NCI-H2081 treated with DMSO at 0.1 percent for 48 hours (cell line): ENCODE results near the gene BROX.
"Not testable (repeated sequence)": the region's sequence is repeated elsewhere in the genome, so short reads cannot be mapped to it uniquely, and the experiment has no call there.

ENCODE experiments used
- DNase-seq: peaks from one replicate; lab custom pipeline; 2025; lab: John Stamatoyannopoulos, UW

BROX gene, protein sequence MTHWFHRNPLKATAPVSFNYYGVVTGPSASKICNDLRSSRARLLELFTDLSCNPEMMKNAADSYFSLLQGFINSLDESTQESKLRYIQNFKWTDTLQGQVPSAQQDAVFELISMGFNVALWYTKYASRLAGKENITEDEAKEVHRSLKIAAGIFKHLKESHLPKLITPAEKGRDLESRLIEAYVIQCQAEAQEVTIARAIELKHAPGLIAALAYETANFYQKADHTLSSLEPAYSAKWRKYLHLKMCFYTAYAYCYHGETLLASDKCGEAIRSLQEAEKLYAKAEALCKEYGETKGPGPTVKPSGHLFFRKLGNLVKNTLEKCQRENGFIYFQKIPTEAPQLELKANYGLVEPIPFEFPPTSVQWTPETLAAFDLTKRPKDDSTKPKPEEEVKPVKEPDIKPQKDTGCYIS

DNA sequence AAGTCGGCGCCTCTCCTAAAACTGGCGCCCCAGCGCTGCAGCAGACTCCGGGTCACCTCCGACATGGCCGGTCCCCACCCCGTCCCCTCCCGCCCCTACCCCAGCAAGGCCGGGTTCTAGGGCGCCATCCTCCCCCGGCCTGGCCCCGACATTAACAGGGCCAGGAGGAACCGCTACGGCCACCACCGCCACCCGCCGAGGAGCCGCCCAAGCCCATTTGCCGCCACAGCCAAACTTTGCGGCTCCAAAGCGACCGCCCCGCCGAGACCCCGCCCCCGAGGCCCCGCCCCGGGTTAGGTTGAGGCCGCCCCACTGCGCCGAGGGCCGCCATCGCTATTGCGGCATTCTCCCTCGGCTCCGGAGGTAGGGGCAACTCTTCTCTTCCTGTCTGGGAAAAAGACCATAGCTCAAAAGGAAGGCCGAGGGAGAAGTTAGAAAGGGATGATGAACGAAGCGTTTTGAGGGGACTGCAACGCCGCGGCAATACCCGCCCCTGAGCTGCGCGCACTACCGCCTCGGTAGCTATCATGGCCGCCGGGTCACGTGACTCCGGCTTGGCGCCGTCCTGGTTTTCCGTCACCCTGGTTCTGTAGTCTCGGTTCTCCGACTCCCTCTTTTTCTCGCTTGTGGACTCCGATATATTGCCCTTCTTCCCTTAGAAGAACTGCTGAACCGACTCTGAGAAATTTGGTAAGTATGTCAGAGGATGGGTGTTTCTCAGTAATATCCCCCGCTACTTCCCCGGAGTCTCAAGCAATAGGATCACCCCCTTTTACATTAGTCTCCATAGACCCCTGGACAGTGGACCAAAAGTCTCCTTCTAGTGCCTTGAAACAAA, at the start of gene BROX, which contains the start of gene AIDA:
Gene BROX, plus strand, starts transcription at position 312 of the 838 bp plus-strand sequence. CDS start 3,136 bp downstream, outside the sequence.
Gene AIDA, minus strand, starts transcription at position 239 of the 838 bp plus-strand sequence. Its CDS starts 174 bp downstream, at position 65.
- peak; percentile 46 for DNase-seq

DNA sequence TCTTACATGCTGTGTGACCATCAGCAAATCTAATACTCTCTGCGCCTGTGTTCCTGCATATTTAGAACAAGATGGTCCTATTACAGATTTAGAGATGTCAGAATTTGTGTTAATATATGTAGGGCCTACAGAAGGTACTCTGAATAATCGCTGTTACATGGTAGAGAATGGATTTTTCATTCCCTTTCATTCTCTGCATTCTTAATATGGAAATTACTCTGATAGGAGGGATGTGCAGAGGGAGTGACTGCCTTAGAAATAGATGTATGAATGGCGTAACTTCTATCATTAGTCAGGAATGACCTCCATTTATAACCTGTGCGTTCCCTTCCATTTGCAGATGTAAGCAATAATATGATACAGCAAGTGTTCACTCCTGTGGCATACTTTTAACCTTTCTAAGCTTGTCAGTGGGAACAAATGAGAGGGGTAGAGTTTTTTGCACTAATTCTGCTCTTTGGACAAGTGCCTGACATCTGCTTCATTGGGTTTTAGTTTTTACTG, 48.9 kb upstream of the BROX start:
- no peak for DNase-seq

DNA sequence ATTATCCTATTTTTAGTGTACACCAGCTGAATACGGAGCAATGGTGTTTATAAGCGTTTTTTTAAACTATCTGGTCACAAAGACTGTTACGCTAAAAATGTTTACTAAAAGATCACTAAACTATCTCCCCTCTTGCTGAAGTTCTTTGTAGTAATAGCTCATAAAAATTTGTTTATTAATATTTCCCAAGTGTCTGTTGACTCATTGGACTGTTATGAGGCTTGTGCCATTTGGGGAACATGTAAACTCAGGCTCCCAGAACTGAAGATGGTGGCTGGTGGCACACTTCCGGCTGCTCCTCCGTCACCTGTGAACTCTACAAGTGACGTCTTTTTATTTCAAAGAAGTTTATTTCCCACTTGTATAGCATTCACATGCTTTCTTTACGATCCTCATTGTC, 46.4 kb upstream of the BROX start:
- DNase-seq: no peak

DNA sequence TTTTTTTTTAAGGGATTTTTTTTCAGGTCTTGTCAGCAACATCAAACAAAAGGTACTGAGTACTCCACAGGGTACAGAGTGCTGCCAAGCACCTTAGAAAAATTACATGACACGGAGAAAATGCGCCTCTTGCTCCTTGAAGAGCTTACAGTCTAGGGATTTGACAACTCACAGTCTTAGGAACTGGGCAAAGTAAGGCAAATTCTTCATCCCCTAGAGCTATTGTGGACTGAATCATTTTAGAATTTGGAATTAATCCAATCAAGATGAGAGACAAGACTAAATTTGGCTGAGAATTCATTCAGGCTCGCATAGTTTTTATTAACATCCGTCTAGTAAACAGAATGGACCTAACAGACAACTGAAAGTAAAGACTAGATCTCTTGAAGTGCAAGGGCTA, 44.2 kb upstream of the BROX start:
- not testable (repeated sequence) for DNase-seq

DNA sequence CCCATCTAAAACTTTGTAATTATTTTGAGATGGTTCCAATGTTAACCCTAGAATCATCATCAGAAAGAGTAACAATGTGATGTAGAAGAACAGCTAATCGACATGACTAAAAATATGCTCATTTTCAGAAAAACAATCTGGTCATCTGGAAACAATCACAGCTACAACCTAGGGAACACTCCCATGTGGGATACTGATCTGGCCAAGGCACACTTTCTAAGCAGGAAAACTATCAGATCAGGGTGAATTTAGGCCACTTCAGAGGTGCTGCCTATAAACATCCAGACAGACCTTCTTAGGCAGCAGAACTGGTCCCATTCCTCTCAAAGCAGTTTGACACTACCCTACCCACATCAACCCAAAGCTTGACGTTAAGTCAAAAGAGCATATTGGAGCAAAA, 43.3 kb upstream of the BROX start:
- DNase-seq: not testable (repeated sequence)

DNA sequence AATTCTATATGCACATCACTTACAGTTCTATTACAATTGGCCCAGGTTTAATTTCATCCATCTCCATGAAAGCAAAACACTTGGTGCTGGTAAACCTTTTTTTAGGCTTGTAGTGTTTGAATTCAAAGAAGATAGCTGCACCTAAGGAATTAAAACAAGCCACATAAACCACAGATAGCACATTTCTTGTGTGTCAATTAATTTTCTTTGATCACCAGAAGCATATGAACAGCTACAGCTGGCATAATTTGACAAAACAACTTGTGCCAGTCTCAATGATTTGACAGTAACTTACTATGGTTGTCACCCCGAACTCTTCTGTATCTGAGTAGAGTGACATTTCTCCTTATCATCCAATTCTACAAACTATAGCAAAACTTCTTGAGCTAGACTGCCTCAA, 42.3 kb upstream of the BROX start:
- no peak for DNase-seq

DNA sequence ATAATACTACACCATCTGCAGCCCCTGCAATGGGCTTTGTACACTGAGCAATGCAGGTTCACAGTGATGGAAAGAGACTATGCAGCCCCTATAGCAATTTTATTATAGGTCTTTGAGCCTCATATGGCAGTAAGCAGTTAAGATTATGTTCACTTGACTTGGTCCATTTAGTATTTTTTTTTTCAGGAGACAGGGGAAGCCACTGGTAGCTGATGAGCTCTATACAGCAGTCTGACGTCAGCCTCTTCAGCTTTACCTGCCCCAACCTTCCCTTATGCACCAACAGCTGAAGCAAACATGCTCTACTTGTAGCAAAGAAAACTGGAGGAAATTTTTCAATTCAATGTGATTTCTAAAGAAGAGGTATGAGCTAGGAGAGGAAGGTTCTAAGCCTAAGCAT, 32.3 kb upstream of the BROX start:
- DNase-seq: no peak

DNA sequence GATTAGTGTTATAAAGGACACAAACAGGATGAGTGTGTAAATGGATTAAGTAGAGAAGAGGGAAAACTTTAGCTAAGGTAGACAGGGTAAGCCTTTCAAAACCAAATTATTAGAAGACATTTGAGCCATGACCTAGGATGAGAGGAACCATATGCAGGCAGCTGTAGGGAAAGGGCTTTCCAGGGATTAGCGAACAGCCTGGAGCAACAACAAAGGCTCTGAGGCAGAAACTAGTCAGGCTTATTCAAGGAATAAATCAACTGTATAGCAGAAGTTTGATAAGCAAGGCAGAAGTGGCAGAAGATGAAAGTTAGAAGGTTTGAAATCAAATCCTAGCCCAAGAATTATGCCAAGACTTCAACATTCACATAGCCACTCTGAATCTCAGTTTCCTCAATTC, 21.3 kb upstream of the BROX start:
- DNase-seq: no peak

DNA sequence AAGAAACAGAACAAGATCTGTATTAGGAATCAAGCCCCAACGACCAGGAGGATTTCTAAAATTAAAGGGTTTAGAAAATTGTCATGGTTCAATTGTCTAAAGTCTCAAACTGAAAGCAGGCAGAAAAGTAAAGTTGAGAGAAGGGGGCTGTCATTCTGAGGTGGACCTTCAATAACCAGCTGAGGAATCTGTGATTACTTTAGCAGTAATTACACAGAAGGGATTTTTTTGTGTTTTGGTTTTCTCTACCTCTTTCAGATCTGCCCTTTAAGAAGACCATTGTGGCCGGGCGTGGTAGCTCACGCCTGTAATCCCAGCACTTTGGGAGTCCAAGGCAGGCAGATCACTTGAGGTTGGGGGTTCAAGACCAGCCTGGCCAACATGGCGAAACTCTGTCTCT, 17.4 kb upstream of the BROX start:
- no peak for DNase-seq

DNA sequence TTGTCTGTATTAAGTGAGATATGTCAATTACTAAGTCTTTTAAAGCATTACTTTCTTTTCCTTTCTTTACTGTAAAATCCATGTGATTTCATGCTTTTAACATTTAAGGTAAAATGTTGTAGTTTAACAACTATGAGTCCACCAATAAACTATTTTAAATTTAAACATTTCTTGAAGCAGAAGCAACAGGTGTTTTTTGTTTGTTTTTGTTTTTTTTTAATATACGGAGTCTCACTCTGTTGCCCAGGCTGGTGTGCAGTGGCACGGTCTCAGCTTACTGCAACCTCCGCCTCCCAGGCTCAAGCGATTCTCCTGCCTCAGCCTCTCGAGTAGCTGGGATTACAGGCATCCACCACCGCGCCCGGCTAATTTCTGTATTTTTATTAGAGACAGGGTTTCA, 15.6 kb upstream of the BROX start:
- DNase-seq: no peak

DNA sequence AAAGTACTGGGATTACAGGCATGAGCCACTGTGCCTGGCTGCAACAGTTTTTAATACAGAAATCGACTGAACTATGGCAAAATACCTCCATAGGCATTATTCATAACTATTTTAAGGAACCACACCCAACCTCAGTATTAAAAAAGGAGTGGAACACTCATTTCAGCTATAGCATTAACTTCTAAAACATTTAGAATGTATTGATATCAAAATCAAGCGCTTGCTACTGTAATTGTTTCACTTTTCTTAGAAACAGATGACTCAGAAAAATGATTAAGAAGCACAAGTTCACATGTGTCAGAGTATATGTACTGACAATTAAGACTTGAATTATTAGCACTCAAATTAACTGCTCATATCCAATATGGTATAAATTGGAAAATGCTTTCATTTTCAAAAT, 15.2 kb upstream of the BROX start:
- no peak for DNase-seq

DNA sequence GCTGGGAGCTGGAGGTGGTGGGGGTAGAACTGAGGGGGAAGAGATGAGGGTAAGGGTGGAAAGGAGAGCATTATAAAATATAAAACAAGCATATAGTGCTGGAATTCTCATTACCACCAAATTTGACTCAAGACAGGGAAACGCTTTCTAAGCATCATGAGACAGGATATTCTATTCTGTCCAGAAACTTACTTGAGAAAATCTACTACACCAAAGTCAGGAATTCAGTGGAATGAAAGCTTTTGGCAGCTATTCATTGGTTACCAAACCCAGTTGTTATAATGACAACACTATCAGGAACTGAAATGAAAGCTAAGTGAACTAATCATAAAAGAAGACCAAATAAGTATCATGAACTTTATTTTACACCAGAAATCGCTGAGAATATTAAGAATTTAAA, 14.5 kb upstream of the BROX start:
- no peak for DNase-seq

DNA sequence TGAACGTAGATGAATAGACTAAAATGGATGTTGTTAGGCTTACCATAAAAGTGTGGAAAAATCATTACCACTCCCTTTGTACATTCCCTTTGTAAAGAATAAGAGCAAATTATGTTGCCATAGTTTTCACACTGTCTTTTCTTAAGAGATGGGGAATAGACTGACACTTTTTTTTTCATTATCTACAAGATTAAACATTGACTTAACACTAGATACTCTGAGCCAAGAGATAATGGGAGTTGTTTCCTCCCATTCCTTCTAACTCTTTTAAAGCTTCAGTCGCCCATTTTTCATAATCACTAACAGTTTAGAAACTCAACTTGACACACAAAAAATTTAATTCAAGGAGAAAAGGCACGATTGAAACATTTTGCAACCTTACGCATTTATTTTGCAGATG, 10.2 kb upstream of the BROX start:
- DNase-seq: no peak

DNA sequence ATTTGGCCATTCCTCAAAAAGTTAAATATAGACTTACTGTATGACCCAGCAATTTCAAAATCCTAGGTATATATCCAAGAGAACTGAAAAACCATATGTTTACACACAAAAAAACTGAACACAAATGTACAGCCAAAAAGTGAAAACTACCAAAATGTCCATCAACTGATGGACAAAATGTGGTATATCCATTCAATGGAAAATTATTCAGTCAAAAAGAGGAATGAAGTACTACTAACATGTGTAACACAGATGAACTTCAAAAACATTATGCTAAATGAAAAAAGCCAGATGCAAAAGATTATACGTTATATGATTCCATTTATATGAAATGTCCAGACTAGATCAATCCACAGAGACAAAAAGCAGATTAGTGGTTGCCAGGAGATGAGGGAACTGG, 8.1 kb upstream of the BROX start:
- DNase-seq: no peak

DNA sequence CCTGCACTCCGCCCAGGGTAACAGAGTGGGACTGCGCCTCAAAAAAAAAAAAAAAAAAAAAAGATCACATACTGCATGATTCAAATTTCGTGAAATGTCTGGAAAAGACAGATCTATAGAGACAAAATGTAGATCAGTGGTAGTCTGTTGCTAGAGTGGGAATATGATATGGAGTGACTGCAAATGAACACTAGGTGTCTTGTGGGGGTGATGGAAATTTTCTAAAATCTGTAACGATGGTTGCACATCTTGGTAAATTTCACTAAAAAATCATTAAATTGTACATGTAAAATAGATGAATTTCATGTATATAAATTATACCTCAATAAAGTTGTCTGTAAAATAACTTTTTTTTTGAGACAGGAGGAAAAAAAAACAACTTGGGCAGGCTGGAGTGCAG, 5.5 kb upstream of the BROX start:
- DNase-seq: no peak

DNA sequence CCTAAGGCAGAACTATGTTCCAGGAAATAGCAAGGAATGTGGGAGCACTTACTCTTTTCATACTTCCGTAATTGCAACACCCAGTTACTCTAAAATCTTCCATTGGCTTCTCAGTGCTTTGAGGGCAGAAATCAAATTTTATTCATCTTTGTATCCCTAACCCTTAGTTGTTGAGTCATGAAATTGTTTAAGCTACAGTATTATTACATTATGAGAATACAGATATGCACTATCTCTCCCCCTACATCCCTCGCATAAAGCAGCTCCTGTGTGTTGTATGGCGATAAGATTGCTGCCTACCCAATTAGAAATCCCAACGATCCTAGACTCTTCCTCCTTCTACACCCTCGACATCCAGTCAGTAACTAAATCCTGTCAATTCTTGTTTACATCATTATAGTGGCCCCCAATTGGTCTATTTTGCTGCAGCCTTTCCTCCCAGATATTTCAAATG, 2.6 kb upstream of the BROX start:
- DNase-seq: no peak

DNA sequence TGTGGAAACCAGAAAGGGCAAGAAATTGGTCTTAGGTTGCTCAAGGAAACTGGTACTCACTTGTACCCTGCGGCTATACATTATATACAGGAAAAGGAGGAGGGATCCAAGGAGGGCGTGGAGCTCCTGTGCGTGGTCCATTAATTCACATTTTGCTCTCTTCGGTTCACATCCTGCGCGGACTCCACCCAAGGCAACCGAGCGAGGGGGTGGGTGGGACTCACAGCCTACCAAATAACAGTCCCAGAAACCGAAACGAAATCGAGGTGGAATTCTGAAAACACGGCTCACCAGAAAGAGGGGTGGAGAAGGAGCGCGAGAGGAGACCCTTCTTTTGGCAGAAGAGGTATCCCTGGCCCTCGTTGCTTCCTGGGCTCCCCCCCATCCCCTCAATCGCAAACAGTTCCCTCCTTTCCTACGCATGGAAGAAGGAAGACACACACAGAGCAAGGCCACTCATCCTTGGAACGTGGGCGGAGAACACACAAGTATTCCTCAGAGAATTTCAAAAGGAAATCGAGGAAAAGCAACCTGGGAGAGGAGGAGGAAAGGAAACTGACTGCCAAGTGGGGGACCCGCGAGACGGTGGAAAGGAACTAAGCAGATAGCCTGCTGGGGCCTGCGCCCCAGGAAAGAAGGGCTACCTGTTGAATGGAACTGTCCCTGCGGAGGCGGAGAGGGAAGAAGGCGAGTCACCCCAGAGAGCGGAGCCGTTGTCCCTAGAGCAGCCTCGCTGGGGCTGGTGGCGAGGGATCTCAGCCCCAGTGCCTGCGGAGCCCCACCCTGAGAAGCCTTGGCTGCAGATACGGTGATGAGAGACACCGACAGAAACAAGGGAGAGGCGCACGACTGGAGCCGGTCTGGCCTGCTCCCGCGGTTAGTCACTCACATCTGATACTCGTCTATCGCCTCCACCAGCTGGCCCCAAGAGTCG, 778 bp upstream of the BROX start:
- peak; percentile 15 for DNase-seq

DNA sequence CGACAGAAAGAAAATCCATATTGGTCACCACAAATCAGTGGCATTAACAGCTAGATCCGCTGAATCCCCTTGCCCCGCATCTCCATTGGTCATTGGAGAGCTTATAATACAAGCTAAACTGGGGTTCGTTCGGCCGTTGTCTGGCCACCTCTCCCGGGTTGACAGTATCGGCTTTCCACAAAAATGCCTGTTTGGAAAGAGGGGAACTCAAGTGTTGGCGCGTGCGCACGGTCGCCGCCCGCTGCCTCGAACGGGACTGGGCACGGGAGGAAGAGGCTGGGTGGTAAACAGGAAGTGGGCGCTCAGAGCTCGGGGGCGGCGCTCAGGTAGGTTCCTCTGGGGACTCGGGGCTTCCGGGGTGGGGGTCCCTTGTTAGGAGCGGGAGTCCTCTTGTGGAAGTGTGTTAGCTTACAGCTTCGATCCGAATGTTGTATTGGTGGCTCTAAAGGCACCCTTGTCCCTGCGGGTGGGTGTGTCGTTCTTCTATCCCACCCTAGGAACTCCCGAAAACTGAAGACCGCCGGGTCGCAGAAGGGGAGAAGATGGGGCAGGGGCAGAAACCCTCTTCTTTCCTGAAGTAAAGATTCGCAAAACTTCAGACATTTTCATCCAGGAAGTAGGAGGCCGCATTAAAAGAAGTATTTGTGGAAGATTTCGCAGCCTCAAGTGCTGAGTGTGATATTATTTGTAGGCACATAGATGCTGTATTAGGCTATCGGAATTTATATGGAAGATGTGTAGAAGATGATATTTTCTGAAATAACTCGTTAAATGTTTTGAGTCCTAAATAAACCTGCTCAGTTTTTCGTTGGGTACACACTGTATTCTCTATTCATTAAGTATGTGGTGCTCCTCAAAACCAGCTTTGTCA, 962 bp downstream of the BROX start:
- DNase-seq: peak; percentile 82

DNA sequence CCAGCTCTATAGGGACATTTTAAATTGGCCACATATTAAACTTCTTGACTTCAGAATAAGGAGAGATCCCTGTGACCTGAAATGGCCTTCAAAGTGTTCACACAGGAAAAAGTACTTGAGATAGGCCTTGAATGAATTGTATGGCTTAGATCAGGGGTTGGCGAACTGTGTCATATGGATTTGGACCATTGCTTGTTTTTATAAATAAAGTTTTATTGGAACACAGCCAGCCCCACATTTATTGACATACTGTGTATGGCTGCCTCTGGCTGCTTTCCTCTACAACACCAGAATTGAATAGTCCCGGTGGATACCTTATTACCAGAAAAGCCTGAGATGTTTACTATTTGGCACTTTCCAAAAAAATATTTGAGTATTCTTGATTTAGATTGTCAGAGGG, 4.0 kb downstream of the BROX start:
- DNase-seq: no peak

DNA sequence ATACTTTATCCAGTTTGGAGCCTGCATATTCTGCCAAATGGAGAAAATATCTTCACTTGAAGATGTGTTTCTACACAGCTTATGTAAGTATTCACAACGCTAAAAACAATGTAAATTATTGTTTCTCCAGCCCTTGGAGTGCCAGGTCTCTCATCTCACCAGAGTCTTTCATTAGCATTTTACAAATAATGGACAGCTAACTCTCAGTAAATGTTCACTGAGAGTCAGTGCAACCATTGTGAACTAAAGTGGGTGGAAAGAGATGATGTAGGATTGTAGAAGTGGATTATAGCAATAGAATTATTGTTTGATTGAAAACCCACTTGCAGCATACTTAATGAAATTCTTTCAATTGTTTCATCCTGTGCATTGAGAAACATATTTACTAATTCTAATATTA, 16.4 kb downstream of the BROX start:
- no peak for DNase-seq

DNA sequence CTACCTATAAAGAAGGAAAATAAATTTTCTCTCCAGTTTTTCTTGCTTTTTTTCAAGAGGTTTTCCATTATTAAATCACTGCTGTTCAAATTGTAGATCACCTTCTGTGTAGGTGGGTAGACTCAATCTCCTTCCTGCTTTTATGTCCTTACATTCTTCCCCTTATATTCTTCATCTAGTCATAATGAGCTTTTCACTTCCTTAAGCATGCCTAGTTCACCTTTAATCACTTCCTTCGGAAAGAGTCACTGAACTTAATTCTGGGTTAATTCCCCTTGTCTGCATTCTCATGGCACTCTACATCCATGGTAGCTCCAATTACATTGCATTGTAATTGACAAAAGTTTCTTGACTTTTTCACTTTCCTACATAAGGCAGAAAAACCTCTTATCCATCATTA, 18.5 kb downstream of the BROX start:
- no peak for DNase-seq
